ENCODE results near the gene APOL4.
"Not testable (repeated sequence)": the region's sequence is repeated elsewhere in the genome, so short reads cannot be mapped to it uniquely, and the experiment has no call there.

APOL4 gene

GRCh38 chr22:36156515-36157419 lies 44.8 kb downstream of the APOL4 start:
- H3K4me3 ChIP-seq (ENCODE audit: low read depth, low read length) = no peak overlapping the region

- no peak overlapping the region for H3K4me3 ChIP-seq (ENCODE audit: low read depth, low read length)
Observed at GRCh38 chr22:36156119-36156514, 45.5 kb downstream of the APOL4 start.

GRCh38 chr22:36155702-36156101 lies 45.9 kb downstream of the APOL4 start:
- H3K4me3 ChIP-seq (ENCODE audit: low read depth, low read length) = no peak overlapping the region

- no peak overlapping the region for H3K4me3 ChIP-seq (ENCODE audit: low read depth, low read length)
Observed at GRCh38 chr22:36154423-36154945, 47.1 kb downstream of the APOL4 start.

- no peak overlapping the region for H3K4me3 ChIP-seq (ENCODE audit: low read depth, low read length)
Observed at GRCh38 chr22:36153501-36154422, 47.8 kb downstream of the APOL4 start.

GRCh38 chr22:36152821-36153220 lies 48.8 kb downstream of the APOL4 start:
- H3K4me3 ChIP-seq (ENCODE audit: low read depth, low read length) = not testable (repeated sequence)

GRCh38 chr22:36152088-36152487 lies 49.5 kb downstream of the APOL4 start:
- no peak overlapping the region for H3K4me3 ChIP-seq (ENCODE audit: low read depth, low read length)

- no peak overlapping the region for H3K4me3 ChIP-seq (ENCODE audit: low read depth, low read length)
Observed at GRCh38 chr22:36151006-36151595, 50.5 kb downstream of the APOL4 start.

GRCh38 chr22:36149441-36149840 lies 52.2 kb downstream of the APOL4 start:
- H3K4me3 ChIP-seq (ENCODE audit: low read depth, low read length) = no peak overlapping the region

GRCh38 chr22:36148411-36148810 lies 53.2 kb downstream of the APOL4 start:
- no peak overlapping the region for H3K4me3 ChIP-seq (ENCODE audit: low read depth, low read length)

- no peak overlapping the region for H3K4me3 ChIP-seq (ENCODE audit: low read depth, low read length)
Observed at GRCh38 chr22:36147196-36147791, 54.3 kb downstream of the APOL4 start.

GRCh38 chr22:36145881-36146280 lies 55.7 kb downstream of the APOL4 start:
- no peak overlapping the region for H3K4me3 ChIP-seq (ENCODE audit: low read depth, low read length)

GRCh38 chr22:36144886-36145541 lies 56.6 kb downstream of the APOL4 start:
- no peak overlapping the region for H3K4me3 ChIP-seq (ENCODE audit: low read depth, low read length)

- H3K4me3 ChIP-seq (ENCODE audit: low read depth, low read length) = no peak overlapping the region
Observed at GRCh38 chr22:36143956-36144355, 57.7 kb downstream of the APOL4 start.

- H3K4me3 ChIP-seq (ENCODE audit: low read depth, low read length) = no peak overlapping the region
Observed at GRCh38 chr22:36143066-36143815, 58.4 kb downstream of the APOL4 start.

- H3K4me3 ChIP-seq (ENCODE audit: low read depth, low read length) = no peak overlapping the region
Observed at GRCh38 chr22:36141481-36141880, 60.1 kb downstream of the APOL4 start.
